Tibial nerve (tissue), 4 donors: ENCODE data around the gene RPTOR. TPM values are rescaled to one million over a fixed set of nuclear protein-coding genes. Genes with fewer than 3 reads are reported as not detected.

Experiments
- DNase-seq, 2 donors: peaks; one replicate each; pipeline ENCODE4 v3.0.0-alpha.2; 2019; ENCODE audit warnings: low spot score in 2 of 2
- H3K27ac ChIP-seq, 4 donors: fragments of 200-600 bp; sonication (generic) in 3 of 4; one replicate each; pipeline ENCODE4 v1.5.1; 2017 to 2019; ENCODE audit warnings: mild to moderate bottlenecking in 1 of 4
- H3K27me3 ChIP-seq, 2 donors: fragments of 200-600 bp; sonication (generic) in 1 of 2; one replicate each; pipeline versions ENCODE4 v1.5.1 to v1.6.0; 2017 to 2019
- H3K36me3 ChIP-seq, 3 donors: fragments of 200-600 bp; sonication (generic); one replicate each; pipeline ENCODE4 v1.5.1; 2018 to 2019
- H3K4me1 ChIP-seq, 4 donors: fragments of 200-600 bp; sonication (generic) in 3 of 4; one replicate each; pipeline ENCODE4 v1.5.1; 2017 to 2019
- H3K4me3 ChIP-seq, 4 donors: fragments of 200-600 bp; sonication (generic) in 3 of 4; one replicate each; pipeline ENCODE4 v1.5.1; 2017 to 2019; ENCODE audit warnings: mild to moderate bottlenecking in 1 of 4, moderate library complexity in 1 of 4
- H3K9me3 ChIP-seq, 4 donors: fragments of 200-600 bp; sonication (generic) in 3 of 4; one replicate each; pipeline ENCODE4 v1.5.1; 2017 to 2019
- EP300 ChIP-seq, 2 donors: sonication (generic); formaldehyde crosslinking; IDR thresholded peaks; one replicate each; pipeline ENCODE4 v1.6.1; 2017; ENCODE audit warnings: antibody characterized with exemption in 2 of 2, mild to moderate bottlenecking in 1 of 2
- POLR2A ChIP-seq, 2 donors: fragments of 450-650 bp; IDR thresholded peaks; one replicate each; pipeline ENCODE4 v1.6.1; 2017; ENCODE audit warnings: antibody characterized with exemption in 2 of 2, mild to moderate bottlenecking in 2 of 2, moderate library complexity in 2 of 2
- WGBS, 2 donors: methylation state at CpG; one replicate each; pipeline ENCODE4 v1.1.5; 2018; 5-methylcytosine and 5-hydroxymethylcytosine counted together
- total RNA-seq, 4 donors: library from RNA; depleted of rRNA; stranded (reverse); fragments of >200 nt; gene quantifications; one replicate each; pipeline ENCODE4 v1.1.0, GENCODE V29; 2016
- TF ChIP-seq, protein P1 (sequence below), 5 experiments: fragments of 200-600 bp in 3 of 5; fragments of 450-650 bp in 2 of 5; sonication (generic) in 3 of 5; IDR thresholded peaks; one replicate each; pipeline ENCODE4 v1.5.1; 2016 to 2019; ENCODE audit warnings: antibody characterized with exemption in 5 of 5, mild to moderate bottlenecking in 3 of 5, moderate library complexity in 2 of 5

Gene RPTOR
- total RNA-seq, 4 donors from 2014 or later, result 34.7 to 56.4 (median 40.1) TPM

DNA sequence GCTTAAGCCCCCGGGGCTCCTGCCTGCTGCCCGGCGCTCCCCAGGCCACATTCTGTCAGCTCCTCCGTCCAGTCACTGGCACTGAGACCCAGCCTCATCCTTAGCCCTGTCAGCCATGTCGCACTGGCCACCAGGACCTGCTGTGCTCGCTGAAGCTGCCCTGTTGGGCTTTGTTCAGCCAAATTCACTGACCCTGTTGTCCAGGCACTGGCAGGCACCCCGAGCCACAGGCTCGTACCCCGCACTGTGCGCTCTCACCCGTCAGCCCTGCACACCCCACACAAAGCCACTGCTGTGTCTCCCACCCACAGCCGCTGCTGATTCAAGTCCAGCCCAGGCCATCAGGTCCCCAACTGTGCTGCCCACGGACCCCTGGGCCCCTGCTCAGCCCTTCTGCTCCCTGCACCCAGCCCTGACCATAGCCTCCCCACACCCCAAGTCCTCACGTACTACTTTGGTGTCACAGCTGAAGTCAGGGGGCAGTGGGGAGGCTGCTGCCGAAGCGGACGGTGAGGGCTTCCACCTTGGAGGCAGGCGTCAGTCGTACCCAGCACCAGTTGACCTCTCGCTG lies 315.5 kb downstream of the RPTOR start:
- 64 to 75% methylated on average over 19 to 20 of the region's 20 CpGs for WGBS, 2 donors
- TF ChIP-seq EP300 (IDR thresholded peaks at IDR 0.05) (no peak), POLR2A (IDR thresholded peaks at IDR 0.05) (no peak)
- TF ChIP-seq, protein P1, sequence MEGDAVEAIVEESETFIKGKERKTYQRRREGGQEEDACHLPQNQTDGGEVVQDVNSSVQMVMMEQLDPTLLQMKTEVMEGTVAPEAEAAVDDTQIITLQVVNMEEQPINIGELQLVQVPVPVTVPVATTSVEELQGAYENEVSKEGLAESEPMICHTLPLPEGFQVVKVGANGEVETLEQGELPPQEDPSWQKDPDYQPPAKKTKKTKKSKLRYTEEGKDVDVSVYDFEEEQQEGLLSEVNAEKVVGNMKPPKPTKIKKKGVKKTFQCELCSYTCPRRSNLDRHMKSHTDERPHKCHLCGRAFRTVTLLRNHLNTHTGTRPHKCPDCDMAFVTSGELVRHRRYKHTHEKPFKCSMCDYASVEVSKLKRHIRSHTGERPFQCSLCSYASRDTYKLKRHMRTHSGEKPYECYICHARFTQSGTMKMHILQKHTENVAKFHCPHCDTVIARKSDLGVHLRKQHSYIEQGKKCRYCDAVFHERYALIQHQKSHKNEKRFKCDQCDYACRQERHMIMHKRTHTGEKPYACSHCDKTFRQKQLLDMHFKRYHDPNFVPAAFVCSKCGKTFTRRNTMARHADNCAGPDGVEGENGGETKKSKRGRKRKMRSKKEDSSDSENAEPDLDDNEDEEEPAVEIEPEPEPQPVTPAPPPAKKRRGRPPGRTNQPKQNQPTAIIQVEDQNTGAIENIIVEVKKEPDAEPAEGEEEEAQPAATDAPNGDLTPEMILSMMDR (IDR thresholded peaks at IDR 0.05), result no peak
- H3K4me3 ChIP-seq, result no peak overlapping the region
- H3K9me3 ChIP-seq, result no peaks in the 10 kb centered on the region
- no peak for DNase-seq
- H3K4me1 ChIP-seq, result peaks cover 0 to 27% (median 17%) of the 10 kb centered on the region in 4 donors
- peak overlapping the region in 3 of 4 donors; percentile 54 to 79 (median 65) for H3K27ac ChIP-seq
- peaks cover 0 to 53% (median 0%) of the 10 kb centered on the region in 3 donors for H3K36me3 ChIP-seq
- H3K27me3 ChIP-seq, result no peaks in the 10 kb centered on the region

DNA sequence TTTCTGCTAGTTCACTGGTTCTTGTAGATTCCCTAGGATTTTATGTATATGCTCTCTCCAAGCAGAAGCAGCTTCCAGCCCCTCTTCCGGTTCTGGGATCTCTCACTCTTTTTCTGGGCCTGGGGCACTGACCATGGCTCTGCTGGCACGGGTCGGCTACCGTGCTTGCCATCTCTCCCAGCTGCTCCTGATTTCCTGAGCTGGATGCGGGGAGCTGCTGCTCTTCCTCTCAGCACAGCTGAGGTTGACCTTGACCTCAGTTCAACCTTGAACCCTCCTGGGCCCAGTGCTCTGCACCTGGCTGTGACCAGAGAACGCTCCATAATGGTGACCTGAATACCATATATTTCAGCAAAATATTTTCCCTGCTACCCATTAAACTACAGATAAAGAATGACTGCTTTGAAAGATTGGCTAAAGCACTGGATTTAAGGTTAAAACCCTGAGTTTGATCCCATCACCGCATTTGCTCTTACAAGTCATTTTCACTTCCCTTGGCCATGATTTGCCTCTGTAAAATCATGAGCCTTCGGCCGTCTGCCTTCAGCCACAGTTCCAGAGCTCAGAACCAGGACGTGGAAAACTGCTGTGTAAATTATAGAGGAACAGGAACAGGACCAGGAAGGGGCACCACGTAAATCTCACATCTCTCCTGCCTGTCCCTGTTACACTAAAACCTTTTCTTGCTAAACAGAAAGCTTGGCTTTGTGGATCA lies 316.2 kb downstream of the RPTOR start:
- H3K4me1 ChIP-seq, result peaks cover 0 to 27% (median 17%) of the 10 kb centered on the region in 4 donors
- TF ChIP-seq POLR2A (IDR thresholded peaks at IDR 0.05) (no peak), EP300 (IDR thresholded peaks at IDR 0.05) (no peak)
- TF ChIP-seq, protein P1 (IDR thresholded peaks at IDR 0.05), result no peak
- peaks cover 0 to 46% (median 0%) of the 10 kb centered on the region in 3 donors for H3K36me3 ChIP-seq
- WGBS, 2 donors, result 85 to 86% methylated on average over 11 of the region's 11 CpGs
- no peak for DNase-seq
- H3K9me3 ChIP-seq, result no peaks in the 10 kb centered on the region
- no peak overlapping the region for H3K4me3 ChIP-seq
- H3K27me3 ChIP-seq, result no peaks in the 10 kb centered on the region
- peak overlapping the region in 2 of 4 donors; percentile 65 to 79 for H3K27ac ChIP-seq

DNA sequence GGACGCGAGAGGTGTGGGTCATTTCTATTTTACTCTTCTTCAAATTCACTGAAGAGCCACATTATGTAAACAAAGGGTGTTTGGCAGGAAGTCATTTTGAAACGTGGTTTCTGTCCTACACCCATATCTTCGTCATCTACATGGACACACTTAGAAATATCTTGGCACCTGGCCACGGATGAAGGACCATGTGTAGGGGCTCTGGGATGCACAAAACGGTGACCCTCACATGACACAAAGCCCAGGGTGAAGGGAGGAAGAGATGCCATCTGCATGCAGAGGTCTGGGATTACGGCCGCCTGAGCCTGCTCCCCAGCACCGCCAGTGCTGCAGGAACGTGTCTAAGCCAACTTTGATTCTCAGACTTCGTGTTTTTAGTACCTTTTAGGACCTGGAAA lies 316.8 kb downstream of the RPTOR start:
- H3K4me1 ChIP-seq, result peaks cover 0 to 27% (median 17%) of the 10 kb centered on the region in 4 donors
- DNase-seq, result no peak
- no peak overlapping the region for H3K4me3 ChIP-seq
- 75 to 83% methylated on average over 11 of the region's 11 CpGs for WGBS, 2 donors
- H3K27me3 ChIP-seq, result no peaks in the 10 kb centered on the region
- TF ChIP-seq POLR2A (IDR thresholded peaks at IDR 0.05), result no peak
- TF ChIP-seq EP300 (IDR thresholded peaks at IDR 0.05), result no peak
- TF ChIP-seq, protein P1 (IDR thresholded peaks at IDR 0.05), result no peak
- H3K27ac ChIP-seq, result no peak overlapping the region
- H3K36me3 ChIP-seq, result peaks cover 0 to 40% (median 0%) of the 10 kb centered on the region in 3 donors
- H3K9me3 ChIP-seq, result no peaks in the 10 kb centered on the region

DNA sequence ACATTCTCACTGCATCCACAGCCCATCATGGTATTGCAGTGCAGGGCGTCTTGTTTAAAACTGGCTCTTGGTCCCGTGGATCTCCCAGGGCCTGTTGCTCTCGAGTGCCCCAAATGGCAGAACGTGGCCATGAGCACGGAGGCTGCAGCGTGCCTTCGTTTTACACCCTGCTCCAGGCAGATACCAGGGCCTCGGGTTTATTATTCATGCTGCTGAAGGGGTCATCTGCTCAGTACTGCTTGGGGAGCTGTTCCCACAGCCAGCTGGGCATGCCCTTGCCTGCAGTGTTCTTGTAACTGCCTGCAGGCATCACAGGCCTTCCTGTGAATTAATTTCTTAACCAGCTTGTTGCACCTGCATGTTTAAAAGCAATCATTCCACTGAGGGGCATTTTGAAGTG lies 317.3 kb downstream of the RPTOR start:
- TF ChIP-seq EP300 (IDR thresholded peaks at IDR 0.05) (no peak), POLR2A (IDR thresholded peaks at IDR 0.05) (no peak)
- TF ChIP-seq, protein P1 (IDR thresholded peaks at IDR 0.05), result peak; percentile 8 to 44 (median 24)
- WGBS, 2 donors, result 59 to 61% methylated on average over 8 of the region's 8 CpGs
- DNase-seq, result no peak
- Histone ChIP-seq H3K27ac (no peak overlapping the region), H3K27me3 (no peaks in the 10 kb centered on the region), H3K36me3 (peaks cover 0 to 35% (median 0%) of the 10 kb centered on the region in 3 donors), H3K4me1 (peaks cover 0 to 27% (median 17%) of the 10 kb centered on the region in 4 donors), H3K4me3 (no peak overlapping the region), H3K9me3 (no peaks in the 10 kb centered on the region)

DNA sequence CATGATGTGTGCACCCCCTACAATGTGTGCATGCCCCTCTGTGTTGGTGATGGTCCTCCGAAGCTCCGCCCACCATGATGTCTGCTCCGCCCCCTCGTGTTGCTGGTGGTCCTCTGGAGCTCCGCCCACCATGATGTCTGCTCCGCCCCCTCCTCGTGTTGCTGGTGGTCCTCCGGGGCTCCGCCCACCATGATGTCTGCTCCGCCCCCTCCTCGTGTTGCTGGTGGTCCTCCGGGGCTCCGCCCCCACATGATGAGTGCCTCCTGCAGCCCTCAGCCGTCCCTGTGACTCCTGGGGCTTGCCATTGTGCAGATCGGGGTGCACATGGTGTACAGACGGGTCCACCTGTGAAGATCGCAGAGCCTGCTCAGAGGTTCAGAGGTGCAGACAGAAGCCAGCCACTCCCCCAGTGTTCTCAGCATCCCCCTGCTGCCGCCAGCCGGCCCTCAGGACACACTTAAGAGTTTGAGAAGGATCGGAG lies 317.9 kb downstream of the RPTOR start:
- Histone ChIP-seq H3K36me3 (peaks cover 0 to 29% (median 0%) of the 10 kb centered on the region in 3 donors), H3K27me3 (no peaks in the 10 kb centered on the region), H3K9me3 (no peaks in the 10 kb centered on the region), H3K27ac (no peak overlapping the region), H3K4me3 (no peak overlapping the region), H3K4me1 (peaks cover 0 to 27% (median 17%) of the 10 kb centered on the region in 4 donors)
- DNase-seq, result no peak
- TF ChIP-seq EP300 (IDR thresholded peaks at IDR 0.05) (no peak), POLR2A (IDR thresholded peaks at IDR 0.05) (no peak)
- TF ChIP-seq, protein P1 (IDR thresholded peaks at IDR 0.05), result no peak
- 87 to 88% methylated on average over 17 to 20 of the region's 20 CpGs for WGBS, 2 donors
